Measurements from ENCODE around the gene TFEC.
"Not testable (repeated sequence)": the region's sequence is repeated elsewhere in the genome, so short reads cannot be mapped to it uniquely, and the experiment has no call there.

Gene TFEC

DNA sequence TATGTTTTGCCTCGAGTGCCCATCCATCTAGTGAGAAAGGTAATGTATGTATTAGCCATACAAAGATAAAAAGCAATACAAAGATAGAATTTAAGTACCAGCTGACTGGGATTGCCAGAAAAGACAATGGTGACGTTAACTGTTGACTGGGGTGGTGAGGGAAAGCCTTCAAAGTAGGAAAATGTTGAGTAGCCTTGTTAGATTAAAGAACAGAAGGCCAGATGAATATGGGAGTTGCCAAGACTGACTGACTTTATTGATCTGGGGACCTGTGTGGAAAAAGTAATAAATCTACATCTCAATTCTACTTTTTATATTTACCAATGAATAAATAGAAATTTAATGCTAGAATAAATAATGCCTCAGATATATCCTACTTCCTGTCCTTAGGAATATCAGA, 97.7 kb downstream of the TFEC start:
- DNase-seq (ENCODE audit: low read depth in 1 of 2, low spot score in 1 of 2) = no peak

DNA sequence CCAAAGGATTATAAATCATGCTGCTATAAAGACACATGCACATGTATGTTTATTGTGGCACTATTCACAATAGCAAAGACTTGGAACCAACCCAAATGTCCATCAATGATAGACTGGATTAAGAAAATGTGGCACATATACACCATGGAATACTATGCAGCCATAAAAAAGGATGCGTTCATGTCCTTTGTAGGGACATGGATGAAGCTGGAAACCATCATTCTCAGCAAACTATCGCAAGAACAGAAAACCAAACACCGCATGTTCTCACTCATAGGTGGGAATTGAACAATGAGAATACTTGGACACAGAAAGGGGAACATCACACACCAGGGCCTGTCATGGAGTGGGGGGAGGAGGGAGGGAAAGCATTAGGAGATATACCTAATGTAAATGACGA, 100.4 kb downstream of the TFEC start:
- DNase-seq (ENCODE audit: low read depth in 1 of 2, low spot score in 1 of 2) = not testable (repeated sequence)

- DNase-seq (ENCODE audit: low read depth in 1 of 2, low spot score in 1 of 2) = not testable (repeated sequence)
These were observed 100.8 kb downstream of the TFEC start for GRCh38 chr7:115929736-115930135.

- no peak for DNase-seq (ENCODE audit: low read depth in 1 of 2, low spot score in 1 of 2)
These were observed 106.2 kb downstream of the TFEC start for GRCh38 chr7:115924411-115924810.

GRCh38 chr7:115920367-115920766, 110.2 kb downstream of the TFEC start:
- DNase-seq (ENCODE audit: low read depth in 1 of 2, low spot score in 1 of 2) = no peak

DNA sequence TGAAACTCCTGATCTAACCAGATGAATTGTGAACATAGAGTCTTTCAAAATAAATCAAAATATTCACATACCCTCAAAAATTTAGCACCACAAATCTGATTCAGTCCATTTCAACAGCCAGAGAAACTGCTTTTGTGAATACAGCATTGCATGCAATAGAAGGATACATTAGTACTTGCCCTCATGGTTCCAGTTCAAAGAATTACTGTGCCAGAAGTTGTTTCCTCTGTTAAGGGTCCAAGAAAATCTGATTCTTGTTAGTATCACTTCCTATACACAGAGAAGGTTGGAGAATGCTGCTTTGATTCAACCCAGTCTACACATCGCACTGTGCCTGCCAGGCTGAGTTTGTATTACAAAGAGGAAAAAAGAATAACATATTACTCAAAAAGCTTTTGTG, 115.6 kb downstream of the TFEC start:
- no peak for DNase-seq (ENCODE audit: low read depth in 1 of 2, low spot score in 1 of 2)

DNA sequence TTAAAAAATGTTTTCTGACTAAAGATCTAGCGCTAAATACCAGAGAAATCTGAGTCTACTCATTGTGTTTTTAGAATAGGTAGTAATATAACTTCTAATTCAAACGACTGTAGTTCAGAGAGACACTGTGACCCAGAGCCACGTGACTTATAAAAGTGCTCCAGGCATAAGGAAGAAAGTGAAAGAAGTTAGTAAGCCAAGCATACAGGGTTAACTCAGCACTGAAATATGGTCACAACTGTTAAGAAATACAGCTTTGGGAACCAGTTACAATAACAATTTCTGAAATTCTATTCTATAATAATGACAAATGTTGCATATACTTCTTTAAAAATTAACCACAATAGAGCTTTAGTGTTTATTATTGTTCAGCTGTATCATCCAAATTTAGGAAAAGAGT, 119.1 kb downstream of the TFEC start:
- no peak for DNase-seq (ENCODE audit: low read depth in 1 of 2, low spot score in 1 of 2)

DNA sequence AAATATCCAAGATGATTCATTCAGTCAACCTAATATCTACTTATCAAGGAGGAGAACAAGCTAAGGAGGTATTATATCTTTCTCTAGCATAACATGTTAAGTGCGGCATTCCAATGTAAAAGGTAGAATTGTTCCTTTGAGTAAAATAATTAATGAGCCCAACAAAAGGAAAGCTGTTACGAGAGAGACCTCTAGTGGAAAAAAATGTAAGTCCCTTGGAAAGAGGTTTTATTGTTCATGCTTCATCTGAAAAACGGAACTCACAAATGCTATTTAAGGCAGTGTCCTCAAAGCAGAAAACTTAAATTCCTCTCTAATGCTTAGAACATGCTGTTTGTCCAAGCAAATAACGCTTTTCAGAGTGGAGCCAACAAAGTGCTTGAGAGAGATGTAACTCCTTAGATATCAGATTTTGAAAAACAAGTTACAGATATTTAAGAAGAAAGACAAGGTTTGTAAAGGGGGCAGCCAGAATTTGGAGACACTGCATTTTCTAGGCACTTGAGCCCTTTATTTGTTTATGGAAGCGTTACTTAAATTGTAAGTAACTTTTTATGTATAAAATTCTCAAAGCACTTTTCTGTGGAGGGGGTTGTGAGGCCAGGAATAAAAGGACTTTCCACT, 119.9 kb downstream of the TFEC start:
- no peak for DNase-seq (ENCODE audit: low read depth in 1 of 2, low spot score in 1 of 2)

- no peak for DNase-seq (ENCODE audit: low read depth in 1 of 2, low spot score in 1 of 2)
These were observed 123.8 kb downstream of the TFEC start for GRCh38 chr7:115906731-115907130.

GRCh38 chr7:115889669-115889984, 140.9 kb downstream of the TFEC start:
- no peak for DNase-seq (ENCODE audit: low read depth in 1 of 2, low spot score in 1 of 2)

DNA sequence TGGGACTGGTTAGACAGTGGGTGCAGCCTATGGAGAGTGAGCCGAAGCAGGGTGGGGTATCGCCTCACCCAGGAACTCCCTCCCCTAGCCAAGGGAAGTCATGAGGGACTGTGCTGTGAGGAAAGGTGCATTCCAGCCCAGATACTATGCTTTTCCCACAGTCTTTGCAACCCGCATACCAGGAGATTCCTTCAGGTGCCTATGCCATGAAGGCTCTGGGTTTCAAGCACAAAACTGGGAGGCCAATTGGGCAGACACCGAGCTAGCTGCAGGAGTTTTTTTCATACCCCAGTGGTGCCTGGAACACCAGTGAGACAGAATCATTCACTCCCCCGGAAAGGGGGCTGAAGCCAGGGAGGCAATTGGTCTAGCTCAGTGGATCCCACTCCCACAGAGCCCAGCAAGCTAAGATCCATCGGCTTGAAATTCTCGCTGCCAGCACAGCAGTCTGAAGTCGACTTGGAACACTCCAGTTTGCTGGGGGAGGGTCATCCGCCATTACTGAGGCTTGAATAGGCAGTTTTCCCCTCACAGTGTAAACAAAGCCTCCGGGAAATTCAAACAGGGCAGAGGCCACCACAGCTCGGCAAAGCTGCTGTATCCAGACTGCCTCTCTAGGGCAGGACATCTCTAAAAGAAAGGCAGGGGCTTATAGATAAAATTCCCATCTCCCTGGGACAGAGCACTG, 141.4 kb downstream of the TFEC start:
- no peak for DNase-seq (ENCODE audit: low read depth in 1 of 2, low spot score in 1 of 2)

DNA sequence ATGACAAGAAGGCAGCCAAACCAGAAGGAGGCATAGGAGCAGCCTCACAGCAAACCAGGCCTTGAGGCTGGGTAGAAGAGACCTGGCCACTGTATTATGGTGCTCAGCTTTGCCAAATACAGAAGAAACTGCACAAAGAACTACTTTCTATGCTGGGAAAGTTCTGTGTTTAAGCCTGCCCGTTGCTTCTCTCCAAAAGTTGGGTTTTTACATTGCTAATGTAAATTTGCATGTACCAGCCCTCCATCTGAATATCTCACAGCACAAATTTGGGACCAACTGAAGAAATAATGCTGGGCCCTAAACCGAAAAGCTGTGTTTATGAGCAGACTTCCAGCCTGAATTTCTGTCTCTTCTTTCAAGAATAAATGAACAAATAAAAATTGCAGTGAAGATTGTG, 145.0 kb downstream of the TFEC start:
- DNase-seq (ENCODE audit: low read depth in 1 of 2, low spot score in 1 of 2) = no peak
